ENCODE results near the gene KCNMA1. TPM values are rescaled to one million over a fixed set of nuclear protein-coding genes. Genes with fewer than 3 reads are reported as not detected.

The KCNMA1 gene
- polyA plus RNA-seq, 1 of the 3 experiments (the other 2 are of a cell fraction): 107 TPM

- no peak for TF ChIP-seq REST (IDR thresholded peaks at IDR 0.05; ENCODE audit: low read depth, low read length)
- TF ChIP-seq ELF1 (IDR thresholded peaks at IDR 0.05): no peak
- TF ChIP-seq YY1 (IDR thresholded peaks at IDR 0.05; ENCODE audit: low read depth): no peak
- TF ChIP-seq SMC3 (IDR thresholded peaks at IDR 0.05; ENCODE audit: low read depth, low read length): peak; percentile 58
- no peak for TF ChIP-seq TEAD4 (IDR thresholded peaks at IDR 0.05; ENCODE audit: borderline replicate concordance, insufficient read depth)
- no peak for TF ChIP-seq MEF2A (IDR thresholded peaks at IDR 0.05; ENCODE audit: borderline replicate concordance, low read depth)
- TF ChIP-seq GABPA (IDR thresholded peaks at IDR 0.05; ENCODE audit: low read depth): no peak
- TF ChIP-seq NFIC (IDR thresholded peaks at IDR 0.05; ENCODE audit: borderline replicate concordance): 0 out of 2 replicates have a peak, but pooled peaks have one; percentile 2
- TF ChIP-seq FOXJ3 (CRISPR knock-in tag; IDR thresholded peaks at IDR 0.05): no peak
- no peak for TF ChIP-seq MXI1 (IDR thresholded peaks at IDR 0.05; ENCODE audit: low read depth, low read length)
- TF ChIP-seq, protein P1, sequence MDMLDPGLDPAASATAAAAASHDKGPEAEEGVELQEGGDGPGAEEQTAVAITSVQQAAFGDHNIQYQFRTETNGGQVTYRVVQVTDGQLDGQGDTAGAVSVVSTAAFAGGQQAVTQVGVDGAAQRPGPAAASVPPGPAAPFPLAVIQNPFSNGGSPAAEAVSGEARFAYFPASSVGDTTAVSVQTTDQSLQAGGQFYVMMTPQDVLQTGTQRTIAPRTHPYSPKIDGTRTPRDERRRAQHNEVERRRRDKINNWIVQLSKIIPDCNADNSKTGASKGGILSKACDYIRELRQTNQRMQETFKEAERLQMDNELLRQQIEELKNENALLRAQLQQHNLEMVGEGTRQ (IDR thresholded peaks at IDR 0.05; ENCODE audit: borderline replicate concordance, low read depth, low read length): no peak
- TF ChIP-seq SIN3A (IDR thresholded peaks at IDR 0.05; ENCODE audit: borderline replicate concordance, low read depth, low read length): no peak
- TF ChIP-seq, protein P2, sequence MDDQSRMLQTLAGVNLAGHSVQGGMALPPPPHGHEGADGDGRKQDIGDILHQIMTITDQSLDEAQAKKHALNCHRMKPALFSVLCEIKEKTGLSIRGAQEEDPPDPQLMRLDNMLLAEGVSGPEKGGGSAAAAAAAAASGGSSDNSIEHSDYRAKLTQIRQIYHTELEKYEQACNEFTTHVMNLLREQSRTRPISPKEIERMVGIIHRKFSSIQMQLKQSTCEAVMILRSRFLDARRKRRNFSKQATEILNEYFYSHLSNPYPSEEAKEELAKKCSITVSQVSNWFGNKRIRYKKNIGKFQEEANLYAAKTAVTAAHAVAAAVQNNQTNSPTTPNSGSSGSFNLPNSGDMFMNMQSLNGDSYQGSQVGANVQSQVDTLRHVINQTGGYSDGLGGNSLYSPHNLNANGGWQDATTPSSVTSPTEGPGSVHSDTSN (IDR thresholded peaks at IDR 0.05): no peak
- TF ChIP-seq RXRA (IDR thresholded peaks at IDR 0.05; ENCODE audit: borderline replicate concordance, low read depth): no peak
- TF ChIP-seq EZH2phosphoT487 (IDR thresholded peaks at IDR 0.05; ENCODE audit: borderline replicate concordance, low read depth): no peak
These were observed 143.3 kb downstream of the KCNMA1 start (continued) for GRCh38 chr10:77494327-77494726.

DNA sequence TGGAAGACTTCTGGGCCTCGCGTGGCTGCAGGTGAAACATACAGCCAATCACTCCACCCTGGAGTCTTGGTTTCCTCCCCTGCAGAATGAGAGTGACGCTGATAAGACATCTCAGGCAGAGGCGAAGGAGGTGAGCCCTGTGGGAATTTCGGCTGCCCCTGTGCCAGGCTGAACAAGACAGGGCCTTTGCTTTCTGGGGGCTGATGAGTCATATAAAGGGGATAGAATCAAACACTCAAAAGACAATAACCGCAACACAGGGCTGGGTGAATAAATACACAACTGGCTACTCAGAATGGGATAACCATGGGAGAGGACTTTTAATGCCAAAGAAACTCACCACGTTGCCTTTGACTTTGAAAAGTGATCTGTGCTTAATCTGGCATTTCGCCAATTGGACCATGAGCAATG is 143.8 kb downstream of the KCNMA1 start:
- Histone ChIP-seq H2AFZ (ENCODE audit: low read depth) (no peak overlapping the region), H3F3A (replicated peaks; ENCODE audit: insufficient read depth) (no peaks in the 10 kb centered on the region), H3K27ac (ENCODE audit: low read depth in 2 of 2, low read length in 1 of 2) (no peak overlapping the region), H3K36me3 (replicated peaks in 1 of 2; ENCODE audit: control insufficient read depth in 1 of 2, insufficient read depth in 2 of 2, low read length in 1 of 2) (peaks cover 0 to 23% of the 10 kb centered on the region in 2 experiments), H3K27me3 (ENCODE audit: insufficient read depth) (no peaks in the 10 kb centered on the region), H3K9ac (no peak overlapping the region), H3K9me3 (no peaks in the 10 kb centered on the region), H4K20me1 (ENCODE audit: insufficient read depth) (no peaks in the 10 kb centered on the region), H3K4me3 (ENCODE audit: low read depth in 2 of 2, low read length in 1 of 2) (no peak overlapping the region), H3K79me2 (ENCODE audit: insufficient read depth) (0 out of 2 replicates have a peak, but pooled peaks cover 3% of the 10 kb centered on the region), H3K4me2 (no peak overlapping the region), H3K9me2 (no peaks in the 10 kb centered on the region), H3K4me1 (ENCODE audit: control insufficient read depth in 1 of 2, insufficient read depth in 2 of 2, low read depth in 1 of 2, low read length in 1 of 2) (peaks cover 9 to 20% of the 10 kb centered on the region in 2 experiments; a peak in 3 of 4 replicates)
- TF ChIP-seq NFIC (IDR thresholded peaks at IDR 0.05; ENCODE audit: borderline replicate concordance): peak; percentile 48; the same call in 1 of the 2 replicates
- no peak for TF ChIP-seq ZBTB33 (IDR thresholded peaks at IDR 0.05; ENCODE audit: borderline replicate concordance, low read depth)
- ChIA-PET CTCF (interaction anchor here (0.6 to 3.5 kb wide), 13 partner anchors 8 to 699 kb away, joined by 3 to 47 read pairs (median 6); no protein-coding TSS in a partner anchor), POLR2A (no interaction called here)
- DNase-seq: no peak
- 90% methylated on average over 8 of the region's 8 CpGs for WGBS (ENCODE audit: low lambda C conversion rate)

Measured in SK-N-SH (cell line).